ENCODE results near the gene SYCP3. TPM values are rescaled to one million over a fixed set of nuclear protein-coding genes. Genes with fewer than 3 reads are reported as not detected.
A peak's percentile ranks its signal among the peaks of the same experiment; 100 is the strongest.

The SYCP3 gene
- total RNA-seq, 1 experiment from 2014 or later = 0.19 TPM

DNA sequence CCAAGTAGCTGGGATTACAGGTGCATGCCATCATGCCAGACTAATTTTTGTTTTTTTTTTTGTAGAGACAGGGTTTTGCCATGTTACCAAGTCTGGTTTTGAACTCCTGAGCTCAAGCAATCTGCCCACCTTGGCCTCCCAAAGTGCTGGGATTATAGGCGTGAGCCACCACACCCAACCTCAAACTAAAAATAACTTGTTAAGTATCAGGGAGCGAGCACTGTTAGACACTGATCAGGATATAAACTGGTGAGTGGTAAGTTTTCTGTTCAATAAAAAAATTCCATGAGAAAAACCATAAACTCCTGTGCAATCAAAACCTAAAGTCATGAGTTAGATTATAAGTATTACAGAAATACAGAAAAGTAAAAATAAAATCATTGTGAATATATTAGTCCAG, 44.6 kb upstream of the SYCP3 start:
- no peaks in the 10 kb centered on the region for H3K36me3 ChIP-seq (ENCODE audit: insufficient read depth, low read length, poor library complexity, severe bottlenecking)
- no peak for TF ChIP-seq EZH2 (IDR thresholded peaks at IDR 0.05; ENCODE audit: borderline replicate concordance, low read depth, low read length, poor library complexity, severe bottlenecking)
- TF ChIP-seq, protein P1, sequence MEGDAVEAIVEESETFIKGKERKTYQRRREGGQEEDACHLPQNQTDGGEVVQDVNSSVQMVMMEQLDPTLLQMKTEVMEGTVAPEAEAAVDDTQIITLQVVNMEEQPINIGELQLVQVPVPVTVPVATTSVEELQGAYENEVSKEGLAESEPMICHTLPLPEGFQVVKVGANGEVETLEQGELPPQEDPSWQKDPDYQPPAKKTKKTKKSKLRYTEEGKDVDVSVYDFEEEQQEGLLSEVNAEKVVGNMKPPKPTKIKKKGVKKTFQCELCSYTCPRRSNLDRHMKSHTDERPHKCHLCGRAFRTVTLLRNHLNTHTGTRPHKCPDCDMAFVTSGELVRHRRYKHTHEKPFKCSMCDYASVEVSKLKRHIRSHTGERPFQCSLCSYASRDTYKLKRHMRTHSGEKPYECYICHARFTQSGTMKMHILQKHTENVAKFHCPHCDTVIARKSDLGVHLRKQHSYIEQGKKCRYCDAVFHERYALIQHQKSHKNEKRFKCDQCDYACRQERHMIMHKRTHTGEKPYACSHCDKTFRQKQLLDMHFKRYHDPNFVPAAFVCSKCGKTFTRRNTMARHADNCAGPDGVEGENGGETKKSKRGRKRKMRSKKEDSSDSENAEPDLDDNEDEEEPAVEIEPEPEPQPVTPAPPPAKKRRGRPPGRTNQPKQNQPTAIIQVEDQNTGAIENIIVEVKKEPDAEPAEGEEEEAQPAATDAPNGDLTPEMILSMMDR (conservative IDR thresholded peaks at IDR 0.05; ENCODE audit: low read depth, low read length) = no peak
- DNase-seq (ENCODE audit: low spot score) = no peak
- H3K27me3 ChIP-seq (replicated peaks; ENCODE audit: insufficient read depth, low read depth, low read length, poor library complexity) = no peaks in the 10 kb centered on the region
- ChIA-PET CTCF (no interaction called here), POLR2A (ENCODE audit: low non-redundant PET) (no interaction called here)
- intact Hi-C loops (cut with micrococcal nuclease; ENCODE audit: unreplicated experiment) = no loop called here
- H3K9me3 ChIP-seq (ENCODE audit: low read depth, low read length, poor library complexity, severe bottlenecking) = no peaks in the 10 kb centered on the region
- peaks cover 6% of the 10 kb centered on the region for H3K4me1 ChIP-seq (ENCODE audit: insufficient read depth, low read length, poor library complexity, severe bottlenecking)
- BruUV-seq (replicated peaks) = no TSS peak
- H3K27ac ChIP-seq (ENCODE audit: low read depth, low read length, poor library complexity, severe bottlenecking) = no peak overlapping the region
- no peak overlapping the region for H3K4me3 ChIP-seq (ENCODE audit: low read depth, low read length, poor library complexity, severe bottlenecking)

DNA sequence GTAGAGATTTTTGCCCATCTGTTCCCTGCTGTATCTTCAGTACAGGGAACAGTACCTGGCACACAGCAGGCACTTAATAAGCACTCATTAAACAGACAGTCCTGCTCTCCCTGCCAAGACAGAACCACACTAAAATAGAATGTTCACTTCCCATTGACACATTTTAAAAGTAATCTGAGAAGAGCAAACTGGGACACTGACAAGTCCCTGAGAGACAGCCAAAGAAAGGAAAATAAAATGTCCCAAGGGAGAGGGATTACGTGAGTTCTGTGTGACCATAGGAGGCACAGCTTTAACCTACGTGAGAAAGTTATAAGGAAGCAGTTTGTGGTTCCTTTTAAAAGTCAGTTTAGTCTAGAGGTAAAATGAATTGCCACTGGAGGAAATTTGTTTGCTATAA, 43.9 kb upstream of the SYCP3 start:
- H3K4me3 ChIP-seq (ENCODE audit: low read depth, low read length, poor library complexity, severe bottlenecking) = no peak overlapping the region
- POLR2A ChIA-PET (ENCODE audit: low non-redundant PET) = no interaction called here
- no TSS peak for BruUV-seq (replicated peaks)
- no peaks in the 10 kb centered on the region for H3K9me3 ChIP-seq (ENCODE audit: low read depth, low read length, poor library complexity, severe bottlenecking)
- no peak overlapping the region for H3K27ac ChIP-seq (ENCODE audit: low read depth, low read length, poor library complexity, severe bottlenecking)
- intact Hi-C loops (cut with micrococcal nuclease; ENCODE audit: unreplicated experiment) = no loop called here
- CTCF ChIA-PET = interaction anchor here (0.7 kb wide), 1 partner anchor 9 kb away, joined by 4 read pairs; no protein-coding TSS in a partner anchor
- H3K36me3 ChIP-seq (ENCODE audit: insufficient read depth, low read length, poor library complexity, severe bottlenecking) = no peaks in the 10 kb centered on the region
- peak; percentile 80 for DNase-seq (ENCODE audit: low spot score)
- no peaks in the 10 kb centered on the region for H3K27me3 ChIP-seq (replicated peaks; ENCODE audit: insufficient read depth, low read depth, low read length, poor library complexity)
- TF ChIP-seq, protein P1 (conservative IDR thresholded peaks at IDR 0.05; ENCODE audit: low read depth, low read length) = no peak
- no peak for TF ChIP-seq EZH2 (IDR thresholded peaks at IDR 0.05; ENCODE audit: borderline replicate concordance, low read depth, low read length, poor library complexity, severe bottlenecking)
- H3K4me1 ChIP-seq (ENCODE audit: insufficient read depth, low read length, poor library complexity, severe bottlenecking) = peaks cover 6% of the 10 kb centered on the region

DNA sequence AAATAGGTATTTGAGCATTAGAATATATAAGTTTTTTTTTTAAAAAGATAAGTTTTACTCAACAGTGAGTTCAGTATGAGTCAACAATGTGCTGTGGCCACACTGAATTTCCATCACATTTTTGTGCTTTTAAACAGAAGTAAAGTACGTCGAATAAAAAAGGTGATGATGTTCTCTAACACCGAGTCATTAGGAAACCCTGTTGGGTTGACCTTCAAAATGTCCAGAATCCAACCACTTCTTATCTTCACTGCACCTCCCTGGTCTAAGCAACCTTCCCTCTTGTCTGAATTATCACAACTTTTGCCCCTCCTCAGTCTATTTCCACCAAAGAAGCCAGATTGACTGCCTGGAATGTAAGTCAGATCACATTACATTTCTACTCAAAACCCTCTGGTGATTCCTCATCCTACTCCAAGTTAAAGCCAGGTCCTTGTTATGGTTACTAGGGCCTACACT, 43.0 kb upstream of the SYCP3 start:
- Histone ChIP-seq H3K36me3 (ENCODE audit: insufficient read depth, low read length, poor library complexity, severe bottlenecking) (no peaks in the 10 kb centered on the region), H3K9me3 (ENCODE audit: low read depth, low read length, poor library complexity, severe bottlenecking) (no peaks in the 10 kb centered on the region), H3K4me1 (ENCODE audit: insufficient read depth, low read length, poor library complexity, severe bottlenecking) (peaks cover 6% of the 10 kb centered on the region), H3K4me3 (ENCODE audit: low read depth, low read length, poor library complexity, severe bottlenecking) (no peak overlapping the region), H3K27ac (ENCODE audit: low read depth, low read length, poor library complexity, severe bottlenecking) (no peak overlapping the region), H3K27me3 (replicated peaks; ENCODE audit: insufficient read depth, low read depth, low read length, poor library complexity) (no peaks in the 10 kb centered on the region)
- DNase-seq (ENCODE audit: low spot score) = no peak
- intact Hi-C loops (cut with micrococcal nuclease; ENCODE audit: unreplicated experiment) = no loop called here
- TF ChIP-seq, protein P1 (conservative IDR thresholded peaks at IDR 0.05; ENCODE audit: low read depth, low read length) = no peak
- TF ChIP-seq EZH2 (IDR thresholded peaks at IDR 0.05; ENCODE audit: borderline replicate concordance, low read depth, low read length, poor library complexity, severe bottlenecking) = no peak
- POLR2A ChIA-PET (ENCODE audit: low non-redundant PET) = no interaction called here
- CTCF ChIA-PET = no interaction called here
- BruUV-seq (replicated peaks) = no TSS peak
